GM19372 (cell line): Measurements from ENCODE around the gene GBF1.

Experiments
- ATAC-seq: cut with Tn5 transposase; IDR thresholded peaks from one replicate; pipeline ENCODE4 v1.9.1; 2021; ENCODE audit warnings: mild to moderate bottlenecking, low read depth, moderate library complexity; ENCODE audit not compliant: unreplicated experiment

GBF1 gene

GRCh38 chr10:102419269-102420180, 174.2 kb downstream of the GBF1 start:
- ATAC-seq: no peak

- ATAC-seq: no peak
Observed at GRCh38 chr10:102420181-102420713, 174.9 kb downstream of the GBF1 start.

GRCh38 chr10:102420714-102421506, 175.6 kb downstream of the GBF1 start, which contains the start of gene FBXL15:
FBXL15 (plus strand) TSS chr10:102420836; CDS start chr10:102421130, 294 bp downstream.
- ATAC-seq: peak; percentile 71

GRCh38 chr10:102421507-102421756, 176.1 kb downstream of the GBF1 start:
- ATAC-seq: peak; percentile 3

GRCh38 chr10:102421757-102422512, 176.6 kb downstream of the GBF1 start:
- no peak for ATAC-seq

GRCh38 chr10:102422545-102423129, 177.3 kb downstream of the GBF1 start:
- no peak for ATAC-seq

GRCh38 chr10:102423372-102423968, 178.1 kb downstream of the GBF1 start:
- ATAC-seq: no peak

- ATAC-seq: no peak
Observed at GRCh38 chr10:102424145-102424544, 178.8 kb downstream of the GBF1 start.

GRCh38 chr10:102424916-102425315, 179.6 kb downstream of the GBF1 start:
- ATAC-seq: no peak

GRCh38 chr10:102425444-102425843, 180.1 kb downstream of the GBF1 start:
- ATAC-seq: no peak

- no peak for ATAC-seq
Observed at GRCh38 chr10:102426803-102427287, 181.5 kb downstream of the GBF1 start.

GRCh38 chr10:102429468-102429867, 184.1 kb downstream of the GBF1 start:
- ATAC-seq: no peak

GRCh38 chr10:102431452-102432124, 186.3 kb downstream of the GBF1 start:
- no peak for ATAC-seq
